Stimulated activated CD8-positive, alpha-beta memory T cell treated with anti-CD3 and anti-CD28 coated beads, Interleukin-2, amount 100 ng/mL, for 48 hours (primary cell): Measurements from ENCODE around the gene DUSP28.

Source experiments
- DNase-seq, 2 donors: peaks; one replicate each; pipeline ENCODE4 v3.0.0-alpha.2; 2020; ENCODE audit warnings: low read depth in 2 of 2

The DUSP28 gene

GRCh38 chr2:240572141-240573031 is 12.2 kb downstream of the DUSP28 start:
- no peak for DNase-seq

- no peak for DNase-seq
Measured at GRCh38 chr2:240573071-240573515, 12.9 kb downstream of the DUSP28 start.

GRCh38 chr2:240573516-240574385 is 13.6 kb downstream of the DUSP28 start:
- no peak for DNase-seq

- no peak for DNase-seq
Measured at GRCh38 chr2:240574386-240575100, 14.4 kb downstream of the DUSP28 start.

GRCh38 chr2:240575101-240575965 is 15.2 kb downstream of the DUSP28 start:
- DNase-seq = no peak

GRCh38 chr2:240576036-240576435 is 15.9 kb downstream of the DUSP28 start:
- DNase-seq = no peak

- no peak for DNase-seq
Measured at GRCh38 chr2:240576436-240577205, 16.5 kb downstream of the DUSP28 start.

- DNase-seq = no peak
Measured at GRCh38 chr2:240577281-240578109, 17.3 kb downstream of the DUSP28 start.

GRCh38 chr2:240578110-240578450 is 17.9 kb downstream of the DUSP28 start:
- DNase-seq = no peak

- no peak for DNase-seq
Measured at GRCh38 chr2:240578488-240578887, 18.3 kb downstream of the DUSP28 start.

- DNase-seq = no peak
Measured at GRCh38 chr2:240579071-240579762, 19.1 kb downstream of the DUSP28 start.

- DNase-seq = peak in 1 of 2 donors; percentile 66
Measured at GRCh38 chr2:240579771-240580614, 19.8 kb downstream of the DUSP28 start.

- DNase-seq = no peak
Measured at GRCh38 chr2:240581811-240582210, 21.7 kb downstream of the DUSP28 start.

GRCh38 chr2:240582781-240583180 is 22.6 kb downstream of the DUSP28 start:
- DNase-seq = no peak

GRCh38 chr2:240583774-240584173 is 23.6 kb downstream of the DUSP28 start:
- no peak for DNase-seq

- DNase-seq = no peak
Measured at GRCh38 chr2:240584486-240585031, 24.4 kb downstream of the DUSP28 start.

GRCh38 chr2:240585101-240585500 is 24.9 kb downstream of the DUSP28 start:
- DNase-seq = no peak
